Stomach smooth muscle (tissue), 2 donors: Measurements from ENCODE around the gene RIMBP2.

Source experiments
- H3K27ac ChIP-seq: one replicate; pipeline ENCODE4 v1.7.0; 2013; ENCODE audit warnings: mild to moderate bottlenecking, low read length, inconsistent platforms
- H3K27me3 ChIP-seq, 2 donors: one replicate each; pipeline ENCODE4 v1.7.0; 2013; ENCODE audit warnings: low read length in 2 of 2; ENCODE audit not compliant: insufficient read depth in 2 of 2, control insufficient read depth in 1 of 2
- H3K36me3 ChIP-seq, 2 donors: one replicate each; pipeline ENCODE4 v1.7.0; 2013; ENCODE audit warnings: low read length in 2 of 2; ENCODE audit not compliant: control insufficient read depth in 2 of 2, insufficient read depth in 2 of 2
- H3K4me1 ChIP-seq: one replicate; pipeline ENCODE4 v1.7.0; 2013; ENCODE audit warnings: low read length; ENCODE audit not compliant: control insufficient read depth, insufficient read depth
- H3K4me3 ChIP-seq, 2 donors: one replicate each; pipeline ENCODE4 v1.7.0; 2013; ENCODE audit warnings: low read length in 2 of 2
- H3K9ac ChIP-seq, 2 donors: one replicate each; pipeline ENCODE4 v1.7.0; 2013; ENCODE audit warnings: low read length in 2 of 2, mild to moderate bottlenecking in 1 of 2
- H3K9me3 ChIP-seq, 2 donors: one replicate each; pipeline ENCODE4 v1.7.0; 2013; ENCODE audit warnings: low read length in 2 of 2; ENCODE audit not compliant: control insufficient read depth in 2 of 2
- donor health status: healthy.
- donor health status: Pancreatic carcinoma.

The RIMBP2 gene

DNA sequence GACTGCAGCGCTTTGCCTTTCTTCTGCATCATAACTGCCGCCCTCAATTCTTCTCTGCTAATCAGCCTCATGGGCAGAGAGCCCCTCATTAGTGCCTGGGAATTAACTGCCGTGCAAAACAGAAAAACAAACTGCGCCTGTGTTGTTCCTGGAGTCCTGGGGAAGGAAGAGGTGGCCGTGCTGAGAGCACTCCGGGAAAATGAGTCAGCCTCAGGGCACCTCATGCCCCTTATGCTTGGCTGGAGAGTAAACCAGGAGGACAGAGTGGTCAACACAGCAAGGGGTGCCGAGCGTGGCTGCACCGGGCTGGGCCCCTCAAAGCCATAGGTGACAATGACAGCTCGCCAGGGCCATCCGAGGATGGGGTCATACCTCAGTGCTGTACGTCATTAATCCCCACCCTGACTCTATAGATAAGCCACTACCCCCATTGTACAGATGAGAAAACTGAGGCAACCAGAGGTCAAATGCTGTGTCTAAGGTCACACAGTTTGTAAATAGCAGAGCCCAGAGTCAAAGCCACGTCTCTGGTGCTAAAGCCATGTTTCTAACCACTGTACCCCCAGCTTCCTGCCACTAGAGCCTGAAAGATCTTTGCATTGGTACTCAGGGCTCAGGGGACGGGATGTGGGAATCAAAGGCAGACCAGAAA is 74.4 kb downstream of the RIMBP2 start:
- H3K27me3 ChIP-seq, result no peaks in the 10 kb centered on the region
- no peaks in the 10 kb centered on the region for H3K4me1 ChIP-seq
- H3K9ac ChIP-seq, result no peak overlapping the region
- H3K27ac ChIP-seq, result no peak overlapping the region
- peaks cover 2 to 7% of the 10 kb centered on the region in 2 donors for H3K9me3 ChIP-seq
- no peaks in the 10 kb centered on the region for H3K36me3 ChIP-seq
- no peak overlapping the region for H3K4me3 ChIP-seq

GRCh38 chr12:130640901-130641300 is 75.2 kb downstream of the RIMBP2 start:
- no peaks in the 10 kb centered on the region for H3K4me1 ChIP-seq
- no peak overlapping the region for H3K27ac ChIP-seq
- no peak overlapping the region for H3K4me3 ChIP-seq
- no peak overlapping the region for H3K9ac ChIP-seq
- peaks cover 0 to 2% of the 10 kb centered on the region in 2 donors for H3K27me3 ChIP-seq
- peaks cover 2 to 7% of the 10 kb centered on the region in 2 donors for H3K9me3 ChIP-seq
- no peaks in the 10 kb centered on the region for H3K36me3 ChIP-seq

DNA sequence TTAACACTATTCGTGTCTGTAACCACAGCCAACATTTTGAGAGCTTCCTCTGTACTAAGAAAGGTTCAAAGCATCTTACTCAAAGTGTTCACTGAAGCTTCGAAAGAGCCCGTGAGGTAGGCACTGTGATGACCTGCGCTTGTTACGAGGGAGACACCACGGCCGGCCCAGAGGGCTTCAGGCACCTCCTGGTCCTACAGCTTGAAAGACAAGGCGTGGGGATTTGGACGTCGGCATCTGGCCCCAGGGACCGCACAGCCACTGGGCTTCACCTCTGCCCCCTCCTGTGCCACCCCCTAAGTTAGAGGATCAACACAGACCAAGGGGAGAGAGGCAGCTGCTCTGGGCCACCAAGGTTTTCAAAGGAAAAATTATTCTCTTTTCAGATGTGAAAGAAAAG is 75.6 kb downstream of the RIMBP2 start:
- Histone ChIP-seq H3K4me1 (no peaks in the 10 kb centered on the region), H3K27me3 (peaks cover 0 to 2% of the 10 kb centered on the region in 2 donors), H3K4me3 (no peak overlapping the region), H3K36me3 (no peaks in the 10 kb centered on the region), H3K27ac (no peak overlapping the region), H3K9ac (no peak overlapping the region), H3K9me3 (peaks cover 2 to 7% of the 10 kb centered on the region in 2 donors)

GRCh38 chr12:130639476-130640424 is 76.3 kb downstream of the RIMBP2 start:
- H3K4me1 ChIP-seq, result no peaks in the 10 kb centered on the region
- no peak overlapping the region for H3K9ac ChIP-seq
- no peak overlapping the region for H3K27ac ChIP-seq
- peaks cover 2 to 7% of the 10 kb centered on the region in 2 donors for H3K9me3 ChIP-seq
- no peak overlapping the region for H3K4me3 ChIP-seq
- H3K36me3 ChIP-seq, result no peaks in the 10 kb centered on the region
- H3K27me3 ChIP-seq, result peaks cover 0 to 5% of the 10 kb centered on the region in 2 donors

GRCh38 chr12:130636370-130636769 is 79.7 kb downstream of the RIMBP2 start:
- Histone ChIP-seq H3K9ac (no peak overlapping the region), H3K4me1 (no peaks in the 10 kb centered on the region), H3K27me3 (peaks cover 0 to 5% of the 10 kb centered on the region in 2 donors), H3K36me3 (no peaks in the 10 kb centered on the region), H3K9me3 (peaks cover 2 to 4% of the 10 kb centered on the region in 2 donors), H3K4me3 (no peak overlapping the region), H3K27ac (no peak overlapping the region)

GRCh38 chr12:130634866-130635265 is 81.2 kb downstream of the RIMBP2 start:
- H3K9me3 ChIP-seq, result peaks cover under 1 to 1% of the 10 kb centered on the region in 2 donors
- H3K27me3 ChIP-seq, result peaks cover 0 to 5% of the 10 kb centered on the region in 2 donors
- no peak overlapping the region for H3K27ac ChIP-seq
- H3K36me3 ChIP-seq, result no peaks in the 10 kb centered on the region
- no peak overlapping the region for H3K9ac ChIP-seq
- no peaks in the 10 kb centered on the region for H3K4me1 ChIP-seq
- no peak overlapping the region for H3K4me3 ChIP-seq

DNA sequence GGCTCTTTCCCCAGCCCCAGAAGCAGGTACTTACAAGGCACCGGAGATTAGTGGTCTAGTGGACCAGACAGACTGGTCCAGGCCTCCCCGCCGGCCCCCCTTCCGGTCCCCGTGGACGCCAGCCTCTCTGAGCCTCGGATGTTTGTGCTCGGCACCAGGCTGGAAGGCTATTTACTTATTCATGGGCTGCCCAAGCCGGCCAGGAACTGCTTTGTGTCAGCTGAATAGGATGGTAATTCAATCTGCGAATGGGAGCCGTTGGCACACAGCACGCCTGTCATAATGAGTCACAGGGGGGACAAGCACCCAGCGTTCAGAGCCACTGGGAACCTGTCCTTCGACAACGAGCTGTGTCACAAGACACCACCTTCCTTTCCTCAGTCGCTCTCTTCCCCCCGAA is 82.3 kb downstream of the RIMBP2 start:
- H3K27me3 ChIP-seq, result peaks cover 0 to 5% of the 10 kb centered on the region in 2 donors
- peaks cover 0 to 2% of the 10 kb centered on the region in 2 donors for H3K9me3 ChIP-seq
- no peaks in the 10 kb centered on the region for H3K36me3 ChIP-seq
- no peak overlapping the region for H3K27ac ChIP-seq
- H3K4me1 ChIP-seq, result no peaks in the 10 kb centered on the region
- no peak overlapping the region for H3K9ac ChIP-seq
- H3K4me3 ChIP-seq, result no peak overlapping the region

- Histone ChIP-seq H3K4me1 (no peaks in the 10 kb centered on the region), H3K27me3 (peaks cover 0 to 5% of the 10 kb centered on the region in 2 donors), H3K36me3 (no peaks in the 10 kb centered on the region), H3K4me3 (no peak overlapping the region), H3K9ac (no peak overlapping the region), H3K27ac (no peak overlapping the region), H3K9me3 (peaks cover 0 to 2% of the 10 kb centered on the region in 2 donors)
Measured at GRCh38 chr12:130632642-130633041, 83.5 kb downstream of the RIMBP2 start.

- no peak overlapping the region for H3K4me3 ChIP-seq
- H3K4me1 ChIP-seq, result no peaks in the 10 kb centered on the region
- no peak overlapping the region for H3K9ac ChIP-seq
- H3K27ac ChIP-seq, result no peak overlapping the region
- peaks cover 0 to 2% of the 10 kb centered on the region in 2 donors for H3K9me3 ChIP-seq
- no peaks in the 10 kb centered on the region for H3K36me3 ChIP-seq
- no peaks in the 10 kb centered on the region for H3K27me3 ChIP-seq
Measured at GRCh38 chr12:130628304-130628703, 87.8 kb downstream of the RIMBP2 start.

DNA sequence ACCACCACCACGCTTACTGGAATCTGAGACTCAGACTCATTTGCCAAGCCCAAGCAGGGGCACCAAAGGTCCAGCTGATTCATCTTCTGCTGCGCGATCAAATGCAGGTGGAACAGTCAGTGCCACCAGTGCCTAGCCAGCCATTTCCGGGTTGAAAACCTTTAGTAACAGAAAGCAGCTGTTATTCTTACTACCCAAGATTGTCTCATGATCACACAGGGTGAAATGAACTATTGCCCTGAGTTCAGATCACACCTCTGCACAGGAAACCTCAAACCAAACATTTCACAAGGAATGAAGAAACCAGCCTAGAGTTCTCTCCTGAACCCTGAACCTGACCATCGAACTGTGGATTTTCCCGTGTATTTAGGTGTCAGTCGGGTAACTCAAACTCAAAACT is 88.9 kb downstream of the RIMBP2 start:
- Histone ChIP-seq H3K4me1 (no peaks in the 10 kb centered on the region), H3K27ac (no peak overlapping the region), H3K9ac (no peak overlapping the region), H3K27me3 (no peaks in the 10 kb centered on the region), H3K36me3 (no peaks in the 10 kb centered on the region), H3K9me3 (peaks cover 4 to 6% of the 10 kb centered on the region in 2 donors), H3K4me3 (no peak overlapping the region)
